Measurements from ENCODE around the gene HOXD3.

HOXD3 gene

DNA sequence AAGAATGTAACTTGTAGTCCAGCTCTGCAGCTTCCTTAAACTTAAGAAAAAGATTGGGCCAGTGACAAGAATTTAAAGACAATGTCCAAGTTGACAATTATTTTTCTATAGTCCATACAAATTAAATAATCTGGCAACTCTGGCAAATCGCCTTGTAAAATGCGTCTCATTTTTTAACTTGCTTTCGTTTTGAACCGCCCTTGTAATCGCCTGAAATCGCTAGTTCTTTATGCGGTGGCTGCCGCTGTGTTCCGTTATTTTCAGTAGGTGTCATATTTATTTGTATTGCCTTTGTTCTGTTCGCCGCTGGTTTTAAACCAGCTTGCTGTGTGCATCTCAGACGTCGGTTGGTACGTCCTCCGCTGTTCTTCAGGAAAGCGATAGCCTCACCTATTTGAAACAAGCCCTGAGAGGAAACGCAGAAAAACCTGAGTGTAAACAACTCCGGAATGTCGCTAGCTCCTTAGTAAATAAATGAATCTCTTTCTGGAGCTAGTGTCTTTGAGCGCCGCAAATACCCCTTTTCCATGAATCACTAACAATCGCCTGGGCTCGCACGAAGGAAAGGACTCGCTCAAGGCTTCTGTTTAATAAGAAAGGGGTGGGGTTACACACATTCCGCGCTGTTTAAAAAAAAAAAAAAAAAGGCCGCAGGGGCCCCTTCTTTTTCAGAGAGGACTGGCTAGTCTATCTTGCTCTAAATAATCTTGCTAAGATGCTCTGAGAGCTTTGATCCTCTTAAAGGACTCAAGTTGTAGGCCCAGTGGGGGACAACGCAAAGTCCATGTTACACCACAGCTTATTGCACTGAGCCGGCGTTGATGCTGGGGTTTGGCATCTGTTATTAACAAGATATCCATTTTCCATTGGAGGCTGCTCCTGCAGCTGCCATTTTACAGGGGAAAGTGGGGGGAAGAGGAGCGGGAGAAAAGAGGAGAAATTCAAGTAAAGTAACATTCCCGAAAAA is 24.6 kb upstream of the HOXD3 start:
- no peak for DNase-seq (ENCODE audit: low read depth)

DNA sequence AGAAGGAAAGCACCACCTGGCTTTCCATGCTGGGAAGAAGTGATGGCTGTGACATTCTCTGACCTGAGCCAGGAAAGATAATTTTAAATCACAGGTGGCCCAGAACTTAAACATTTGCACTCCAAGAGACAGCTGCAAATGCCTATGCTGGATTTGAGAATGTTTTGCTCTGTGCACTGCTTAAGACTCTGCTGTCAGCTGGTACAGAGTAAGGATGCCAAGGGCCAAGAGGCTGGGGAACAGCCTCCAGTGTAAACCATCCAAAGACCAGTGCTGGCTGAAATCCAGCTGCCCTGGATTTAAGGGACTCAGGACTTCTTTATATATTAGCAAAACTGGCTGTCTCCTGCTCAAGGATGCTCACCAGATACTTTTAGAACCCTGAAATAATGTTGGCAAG is 23.7 kb upstream of the HOXD3 start:
- DNase-seq (ENCODE audit: low read depth), result no peak

DNA sequence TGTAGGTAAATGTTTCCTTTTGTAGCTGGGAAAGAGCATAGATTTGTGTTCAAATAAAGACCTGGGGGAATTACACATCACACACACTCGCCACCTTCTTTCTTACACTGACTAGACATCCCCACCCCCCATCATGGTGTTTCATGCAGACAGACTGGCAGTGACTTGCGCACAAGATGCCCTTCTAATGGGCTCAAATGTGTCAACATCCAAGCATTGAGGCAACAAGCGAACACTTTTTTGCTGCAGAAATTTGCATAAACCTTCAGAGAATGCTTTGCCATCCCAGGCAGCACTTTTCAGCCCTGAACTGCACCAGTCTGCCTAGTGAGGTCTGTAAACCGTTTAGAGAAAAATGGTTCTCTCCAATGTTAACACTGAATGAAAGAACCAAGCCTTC is 23.1 kb upstream of the HOXD3 start:
- no peak for DNase-seq (ENCODE audit: low read depth)

DNA sequence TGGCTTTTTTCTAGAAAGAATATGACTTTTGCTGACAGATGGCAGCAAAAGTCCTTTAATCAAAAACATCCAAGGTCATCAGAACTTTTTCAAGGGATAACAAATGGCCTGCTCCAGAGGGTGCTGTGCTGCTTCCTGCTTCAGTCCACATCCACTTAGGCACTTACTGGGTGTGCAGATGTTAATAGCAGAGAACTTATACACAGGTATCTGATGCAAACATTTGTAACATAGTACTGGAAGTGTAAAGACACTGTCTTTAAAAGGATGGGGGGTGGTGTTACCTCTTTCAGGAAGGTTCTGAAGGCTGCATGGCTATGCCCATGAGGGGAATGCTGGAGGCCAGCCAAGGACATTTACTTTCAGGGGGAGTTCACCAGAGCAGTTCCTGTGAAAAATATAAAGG is 22.1 kb upstream of the HOXD3 start:
- no peak for DNase-seq (ENCODE audit: low read depth)

DNA sequence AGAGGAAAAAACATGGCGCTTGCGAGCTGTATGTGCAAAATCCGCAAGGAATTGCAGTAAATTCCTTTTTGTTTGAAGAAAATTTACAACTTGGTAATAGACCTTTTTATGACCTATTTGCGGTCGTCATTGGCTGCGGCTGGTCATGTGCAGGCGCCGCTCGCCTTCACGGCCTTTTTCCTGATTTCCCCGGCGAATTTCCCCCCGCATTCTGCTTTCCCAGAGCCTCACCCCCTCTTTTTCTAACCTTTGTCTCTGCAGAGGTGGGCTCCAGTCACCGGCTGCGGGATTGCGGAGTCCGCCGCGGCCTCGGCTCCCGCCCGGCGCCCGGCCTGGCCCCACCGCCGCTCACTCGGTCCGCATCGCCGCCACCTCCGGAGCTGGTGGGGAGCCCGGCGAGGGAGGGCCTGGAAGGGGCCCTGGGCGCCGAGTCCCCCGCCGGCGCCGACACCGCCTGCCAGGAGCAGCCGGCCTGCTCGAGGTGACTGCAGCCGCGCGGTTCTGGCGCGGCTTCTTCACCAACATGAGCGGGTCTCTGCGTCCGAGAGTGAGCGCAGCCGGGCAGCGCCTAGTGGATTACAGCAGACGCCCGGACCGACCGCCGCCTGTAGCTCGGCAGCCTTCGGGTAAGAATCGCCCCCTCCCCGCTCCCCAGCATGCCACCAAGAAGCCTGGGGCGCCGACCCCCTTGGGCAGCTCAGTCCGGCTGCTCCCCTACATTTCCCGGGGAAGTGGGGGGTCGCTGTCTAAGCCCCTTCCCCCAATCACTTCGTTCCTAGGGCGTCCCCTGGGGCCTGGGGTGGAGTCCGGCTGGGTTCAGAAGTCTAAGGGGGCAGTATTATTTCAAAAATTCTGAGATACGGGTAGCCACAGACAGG is 20.5 kb upstream of the HOXD3 start:
- DNase-seq (ENCODE audit: low read depth), result no peak

DNA sequence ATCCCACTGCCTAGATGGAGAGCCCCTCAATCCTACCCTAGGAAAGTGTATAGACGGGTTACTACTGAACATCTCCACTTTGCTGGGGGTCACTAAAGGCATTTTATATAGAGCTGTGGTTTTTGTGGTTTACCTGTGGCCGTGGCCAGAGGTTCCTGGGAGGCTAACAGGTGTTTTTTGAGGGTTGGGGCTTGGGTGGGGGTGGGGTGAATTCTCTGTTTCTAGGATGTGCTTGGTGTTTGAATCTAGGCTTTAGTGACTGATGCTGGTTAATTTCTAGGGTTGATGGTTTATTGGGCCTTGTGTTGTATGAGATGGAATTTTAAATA is 19.9 kb upstream of the HOXD3 start:
- no peak for DNase-seq (ENCODE audit: low read depth)

DNA sequence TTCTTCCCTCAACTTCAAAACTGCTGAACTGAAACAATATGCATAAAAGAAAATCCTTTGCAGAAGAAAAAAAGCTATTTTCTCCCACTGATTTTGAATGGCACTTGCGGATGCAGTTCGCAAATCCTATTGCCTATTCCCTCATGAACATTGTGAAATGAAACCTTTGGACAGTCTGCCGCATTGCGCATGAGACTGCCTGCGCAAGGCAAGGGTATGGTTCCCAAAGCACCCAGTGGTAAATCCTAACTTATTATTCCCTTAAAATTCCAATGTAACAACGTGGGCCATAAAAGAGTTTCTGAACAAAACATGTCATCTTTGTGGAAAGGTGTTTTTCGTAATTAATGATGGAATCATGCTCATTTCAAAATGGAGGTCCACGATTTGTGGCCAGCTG is 19.2 kb upstream of the HOXD3 start:
- no peak for DNase-seq (ENCODE audit: low read depth)

DNA sequence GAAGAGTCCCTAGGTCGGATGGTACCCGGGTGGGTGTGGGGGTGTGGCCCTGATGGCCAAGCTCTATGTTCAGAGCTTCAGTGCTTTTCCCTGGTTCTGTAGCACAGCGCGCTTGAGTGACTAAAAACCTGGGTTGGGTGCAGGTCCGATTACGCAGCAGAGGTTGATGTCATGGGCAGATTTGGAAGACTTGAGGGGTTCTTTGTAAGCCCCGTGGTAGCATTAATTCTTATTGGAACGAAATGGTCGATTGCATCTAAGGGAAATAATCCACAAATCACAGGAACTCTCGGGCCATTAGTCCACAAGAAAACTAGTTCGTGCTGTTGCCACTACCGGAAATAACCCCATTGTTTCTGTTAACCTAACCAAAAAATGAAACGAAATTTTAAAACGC is 18.6 kb upstream of the HOXD3 start:
- DNase-seq (ENCODE audit: low read depth), result no peak

DNA sequence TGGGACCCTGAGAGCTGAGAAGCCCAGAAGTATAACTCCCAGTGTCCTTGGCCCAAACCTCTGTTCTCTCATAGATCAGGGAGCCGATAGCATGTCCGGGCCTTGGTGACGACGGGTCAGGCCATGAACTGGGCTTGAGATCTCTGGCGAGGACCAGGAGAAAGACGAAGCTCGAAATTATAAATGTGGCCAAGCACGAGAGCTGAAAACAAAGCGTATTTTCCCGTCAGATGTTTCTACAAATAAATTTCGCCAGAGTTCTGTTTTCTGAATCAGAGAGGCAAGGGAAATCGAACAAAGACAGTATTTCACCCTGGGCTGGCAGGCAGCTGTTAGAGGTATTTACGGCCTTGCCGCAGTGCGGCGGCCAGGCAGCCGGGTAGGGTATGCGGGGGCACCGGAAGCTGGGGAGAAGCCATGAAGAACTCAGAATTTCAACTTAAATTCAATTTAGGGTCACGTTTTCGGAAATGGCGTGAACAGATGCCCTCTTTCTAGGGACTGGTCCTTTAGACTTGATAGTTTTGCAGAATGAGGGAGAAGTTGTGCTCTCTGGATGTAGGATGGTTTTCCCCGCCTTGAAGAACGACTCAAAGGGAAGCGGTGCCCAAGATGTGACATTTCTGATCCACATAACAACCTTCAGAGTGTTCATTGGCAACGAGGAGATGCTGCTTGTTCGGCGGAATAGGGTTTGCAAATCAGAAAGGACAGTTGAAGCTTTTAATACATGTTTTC is 18.0 kb upstream of the HOXD3 start:
- no peak for DNase-seq (ENCODE audit: low read depth)

DNA sequence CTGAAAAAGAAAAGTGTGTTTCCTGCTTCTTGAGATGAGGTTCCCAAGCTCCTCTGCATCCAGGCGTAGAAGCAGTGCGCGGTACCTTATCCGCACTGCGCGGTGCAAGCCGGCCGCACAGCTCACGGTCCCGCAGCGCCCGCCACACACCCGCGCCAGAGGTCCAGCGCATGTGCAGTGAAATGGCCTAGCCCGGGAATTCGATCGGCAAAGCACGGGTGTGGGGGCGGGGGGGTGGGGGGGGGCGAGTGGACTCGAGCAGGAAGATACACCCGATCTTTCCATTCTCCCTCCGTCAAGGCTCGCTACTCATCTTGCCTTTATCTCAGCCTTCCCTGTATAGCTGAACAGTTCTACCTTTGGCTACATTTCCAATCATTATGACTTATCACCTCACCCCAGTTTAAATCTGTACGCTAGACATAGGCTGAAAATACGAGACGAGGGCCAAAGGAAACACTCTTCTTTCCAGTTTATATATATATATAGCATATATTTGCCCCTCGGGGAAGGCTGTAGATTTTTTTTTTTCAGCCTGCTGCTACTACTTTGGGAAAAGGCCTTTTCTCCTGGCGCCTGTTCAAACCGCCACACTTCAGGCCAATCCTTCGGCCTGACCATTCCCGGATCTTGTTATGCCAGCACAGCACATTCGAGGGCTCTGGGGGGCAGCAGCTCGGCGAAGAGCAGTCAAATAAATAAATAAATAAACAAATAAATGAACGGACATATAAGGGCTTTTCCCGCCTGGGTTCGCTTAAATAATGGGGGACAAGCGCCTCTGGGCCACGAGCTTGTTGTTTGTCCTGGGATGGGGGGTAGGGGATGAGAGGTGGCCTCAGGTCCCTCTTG is 17.2 kb upstream of the HOXD3 start:
- DNase-seq (ENCODE audit: low read depth), result no peak

DNA sequence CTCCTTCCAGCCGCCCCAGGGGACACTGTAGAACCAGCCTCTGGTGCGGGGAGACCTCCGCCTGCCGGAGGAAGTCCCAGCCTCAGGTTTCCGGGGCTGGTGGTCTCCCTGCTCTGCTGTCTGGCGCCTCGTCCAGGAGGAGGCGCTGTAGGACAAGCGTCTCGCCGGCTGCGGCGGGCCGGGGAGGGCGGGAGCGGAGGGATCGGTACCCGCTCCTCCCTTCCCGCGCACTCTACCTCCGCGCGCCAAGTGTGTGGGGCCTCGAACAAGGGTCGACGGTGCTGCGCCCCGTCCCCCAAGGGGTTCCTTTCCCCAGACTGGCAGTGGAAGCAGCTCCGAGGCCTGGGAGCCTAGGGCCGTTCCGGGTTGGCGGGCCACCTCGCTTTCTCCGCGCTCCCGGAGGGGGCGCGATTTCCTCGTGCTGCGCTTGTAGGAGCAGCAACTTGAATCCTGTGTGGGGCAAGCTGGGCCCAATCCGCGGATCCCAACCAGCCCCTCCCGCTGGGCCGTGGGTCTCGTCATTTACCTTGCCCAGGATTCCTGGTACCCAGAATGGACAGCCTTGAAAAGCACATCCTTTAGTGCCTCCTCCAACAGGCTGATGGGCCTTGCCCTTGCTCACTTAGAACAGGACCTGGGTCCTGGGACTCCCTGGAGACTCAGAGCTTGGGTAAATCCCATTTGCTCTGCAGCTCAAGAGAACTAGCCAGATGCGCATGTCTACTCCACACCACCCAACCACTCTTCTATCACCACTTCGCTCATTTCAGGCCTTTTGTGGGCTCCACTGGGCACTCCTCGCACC is 16.4 kb upstream of the HOXD3 start:
- no peak for DNase-seq (ENCODE audit: low read depth)

DNA sequence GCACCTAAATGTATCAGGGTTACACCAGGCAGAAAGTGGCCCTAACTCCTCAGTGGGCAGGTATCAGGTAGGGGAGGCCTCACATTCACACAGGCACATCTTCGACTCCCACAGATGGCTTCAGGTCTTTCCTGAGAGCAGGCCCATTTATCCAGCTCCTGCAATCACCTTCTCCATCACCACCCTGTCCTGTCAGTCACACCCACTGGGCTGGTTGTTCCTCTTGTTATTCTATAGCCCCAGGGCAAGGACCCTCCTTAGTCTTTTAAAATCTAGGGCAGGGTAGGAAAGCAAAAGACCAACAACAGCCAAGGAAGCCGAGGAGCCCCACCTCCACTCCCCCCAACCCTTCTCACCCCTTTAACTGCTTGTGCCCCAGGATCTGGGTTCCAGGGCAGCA is 14.8 kb upstream of the HOXD3 start:
- no peak for DNase-seq (ENCODE audit: low read depth)

DNA sequence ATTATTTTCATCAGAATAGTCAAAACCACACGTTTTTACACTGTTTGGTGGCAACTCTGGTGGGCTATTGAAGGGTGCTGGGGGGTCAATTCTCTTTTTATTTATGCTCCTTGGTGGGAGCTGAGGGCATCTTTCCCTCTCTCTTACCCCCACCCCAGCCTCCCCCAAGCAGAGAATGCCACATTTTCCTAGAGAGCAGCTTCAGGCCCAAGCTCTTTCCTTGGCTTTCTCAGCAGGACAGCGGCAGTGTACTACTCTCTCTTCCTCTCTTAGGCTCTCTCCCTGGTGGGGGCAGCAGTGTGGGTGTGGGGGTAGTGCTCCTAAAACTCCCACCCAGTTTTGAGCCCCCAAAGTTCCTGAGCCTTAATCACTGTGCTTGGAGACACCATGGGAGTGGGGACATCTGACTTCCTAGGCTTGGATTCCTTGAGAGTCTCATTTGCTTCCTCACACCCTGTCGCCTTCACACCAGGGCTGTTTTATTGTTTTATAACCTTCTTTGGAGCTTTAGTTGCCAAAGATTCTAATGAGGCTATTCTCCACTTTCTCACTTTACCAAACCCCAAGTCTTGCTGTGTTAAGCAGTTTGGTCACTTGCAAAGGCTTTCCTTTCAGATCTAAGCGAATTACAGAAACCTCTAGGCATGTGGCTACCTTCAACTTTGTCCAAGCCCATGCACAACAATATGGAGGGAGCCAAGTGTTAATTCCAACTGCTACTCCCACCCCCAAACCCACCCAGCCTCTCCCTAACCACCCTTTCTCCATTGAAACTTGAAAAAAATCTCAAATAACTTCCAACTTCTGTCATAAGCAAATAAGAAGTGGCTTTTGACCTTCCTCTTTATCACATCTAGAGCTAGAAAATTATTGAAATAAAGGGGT is 11.8 kb upstream of the HOXD3 start:
- DNase-seq (ENCODE audit: low read depth), result no peak

DNA sequence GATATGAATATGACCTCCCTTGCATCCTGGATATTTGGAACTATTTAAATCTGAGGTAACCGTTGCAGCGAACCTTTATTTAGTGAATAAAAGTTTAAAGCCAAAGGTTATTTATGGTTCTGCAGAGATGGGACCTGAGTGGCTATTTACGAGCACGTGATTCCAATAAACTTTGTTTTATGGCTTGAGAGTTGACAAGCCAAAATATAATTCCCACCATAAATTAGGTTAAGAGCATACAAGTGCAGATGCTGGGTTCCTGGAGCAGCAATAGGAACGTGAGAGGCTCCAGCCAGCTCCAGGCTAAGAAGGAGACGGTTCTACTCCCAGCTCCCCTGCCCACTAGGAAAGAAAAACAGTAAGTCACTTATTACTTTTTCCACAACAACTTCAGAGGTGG is 11.0 kb upstream of the HOXD3 start:
- DNase-seq (ENCODE audit: low read depth), result no peak

DNA sequence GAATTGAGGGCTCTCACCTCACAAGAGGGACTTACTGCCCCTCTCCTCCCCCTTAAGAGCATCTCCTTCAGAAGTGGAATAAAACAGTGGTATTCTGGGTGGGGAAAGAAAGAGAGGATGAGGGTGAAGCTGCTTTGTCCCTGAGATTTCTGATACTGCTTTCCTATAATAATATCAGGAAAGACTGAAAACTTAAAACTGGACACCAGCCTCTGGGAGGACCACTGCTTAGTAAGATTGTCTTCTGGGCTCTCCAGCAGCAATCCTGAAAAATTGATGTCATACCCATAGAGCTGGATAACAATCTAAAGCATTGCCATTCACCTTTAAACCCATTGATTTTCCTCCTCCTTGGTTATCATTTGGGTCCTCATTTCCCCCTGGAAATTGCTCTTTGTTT is 10.5 kb upstream of the HOXD3 start:
- no peak for DNase-seq (ENCODE audit: low read depth)

DNA sequence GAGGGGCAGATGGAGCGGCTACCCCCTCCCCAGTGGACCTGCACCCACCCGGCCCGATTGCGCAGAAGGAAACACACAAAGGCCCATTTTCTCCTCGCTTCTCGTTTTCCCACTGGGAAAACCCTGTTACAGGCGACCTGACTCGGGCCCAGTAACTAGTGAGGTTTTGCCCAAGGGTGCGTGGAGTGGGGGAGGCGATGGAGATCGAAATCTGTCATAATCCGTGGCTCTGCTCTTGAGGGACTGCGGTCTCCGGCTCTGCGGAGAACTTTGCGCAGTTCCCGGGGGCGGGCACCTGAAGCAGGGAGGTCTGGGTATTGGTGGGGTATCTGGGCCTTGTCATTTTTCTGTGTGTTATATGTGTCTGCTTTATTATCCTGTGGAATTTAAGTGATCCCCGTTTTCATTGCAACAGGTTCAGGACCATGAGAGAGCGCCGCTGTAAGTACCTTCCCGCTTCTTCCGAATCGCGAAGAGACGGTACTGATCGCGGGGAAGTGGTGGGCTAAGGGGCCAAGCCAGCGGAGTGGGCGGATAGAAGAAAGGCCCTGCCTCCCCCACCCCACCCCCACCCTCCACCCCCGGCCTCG is 9.8 kb upstream of the HOXD3 start:
- DNase-seq (ENCODE audit: low read depth), result no peak

DNA sequence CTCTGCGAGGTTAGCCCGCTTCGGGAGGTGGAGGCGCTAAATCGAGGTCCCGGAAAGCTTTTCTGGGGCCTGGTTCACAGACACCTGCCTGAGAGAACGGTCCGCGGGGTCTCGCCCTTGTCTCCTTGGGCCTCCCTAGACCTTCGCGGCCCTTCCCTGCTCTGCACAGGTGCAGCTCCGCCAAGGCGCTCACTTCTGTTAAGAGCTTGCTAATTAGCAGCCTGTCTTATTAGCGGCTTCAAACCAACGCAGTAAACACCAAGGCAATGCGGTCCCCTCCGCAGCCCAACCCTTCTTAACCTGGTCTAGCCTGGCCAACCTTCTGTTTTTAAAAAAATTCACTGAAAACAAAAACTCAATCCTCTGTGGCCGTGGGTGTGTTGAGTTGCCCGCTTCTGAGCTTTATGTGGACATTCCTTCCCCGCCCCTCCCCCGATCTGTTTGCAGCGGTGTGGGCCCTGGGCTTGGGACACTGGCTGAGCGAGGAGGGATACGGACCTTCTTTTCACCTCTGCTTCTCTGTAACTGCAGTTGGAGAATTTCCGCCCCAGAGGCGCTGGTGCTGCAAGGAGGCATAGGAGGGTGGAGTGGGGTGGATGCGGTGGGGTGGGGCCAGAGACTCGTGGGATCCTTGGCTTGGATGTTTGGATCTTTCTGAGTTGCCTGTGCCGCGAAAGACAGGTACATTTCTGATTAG is 9.2 kb upstream of the HOXD3 start:
- no peak for DNase-seq (ENCODE audit: low read depth)

DNA sequence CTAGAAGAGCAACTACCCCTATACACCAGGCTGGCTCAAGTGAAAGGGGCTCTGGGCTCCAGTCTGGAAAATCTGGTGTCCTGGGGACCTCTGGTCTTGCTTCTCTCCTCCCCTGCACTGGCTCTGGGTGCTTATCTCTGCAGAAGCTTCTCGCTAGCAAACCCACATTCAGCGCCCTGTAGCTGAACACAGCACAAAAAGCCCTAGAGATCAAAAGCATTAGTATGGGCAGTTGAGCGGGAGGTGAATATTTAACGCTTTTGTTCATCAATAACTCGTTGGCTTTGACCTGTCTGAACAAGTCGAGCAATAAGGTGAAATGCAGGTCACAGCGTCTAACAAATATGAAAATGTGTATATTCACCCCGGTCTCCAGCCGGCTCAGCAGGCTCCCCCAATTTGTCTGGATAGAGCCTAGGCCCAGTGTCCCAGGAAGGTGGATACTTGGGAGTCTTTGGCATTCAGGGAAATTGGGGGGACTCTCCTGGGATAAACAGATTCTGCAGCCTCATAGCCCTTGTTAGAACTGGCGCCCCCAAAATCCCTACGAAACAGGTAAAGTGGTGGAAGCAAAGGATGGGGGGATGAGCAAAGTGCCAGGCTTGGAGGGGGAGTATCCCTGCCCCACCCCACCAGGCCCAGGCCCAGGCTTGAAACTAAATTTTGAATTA is 8.2 kb upstream of the HOXD3 start:
- no peak for DNase-seq (ENCODE audit: low read depth)

Data from HS-27A (cell line).